GM23338 (cell line): ENCODE measurements around the gene ANKRD6.

Experiments used
- EZH2 ChIP-seq: fragments of 200-600 bp; sonication (generic); IDR thresholded peaks from one replicate; pipeline ENCODE4 v1.8.0; 2017; ENCODE audit warnings: antibody characterized with exemption, mild to moderate bottlenecking, low read depth; ENCODE audit not compliant: unreplicated experiment
- EZH2phosphoT487 ChIP-seq: fragments of 200-600 bp; sonication (generic); IDR thresholded peaks from one replicate; pipeline ENCODE4 v1.8.1; 2018; ENCODE audit warnings: antibody characterized with exemption; ENCODE audit not compliant: unreplicated experiment
- POLR2AphosphoS5 ChIP-seq: IDR thresholded peaks from 2 replicates; pipeline ENCODE4 v1.6.1; 2016; ENCODE audit warnings: antibody characterized with exemption, low read depth
- TF ChIP-seq, protein P1 (sequence below), 2 experiments: fragments of 200-600 bp in 1 of 2; sonication (generic) in 1 of 2; conservative IDR thresholded peaks; 2 replicates each; pipeline versions ENCODE4 v1.5.1 to v1.6.1; 2016 to 2017; ENCODE audit warnings: antibody characterized with exemption in 2 of 2, low read depth in 2 of 2, mild to moderate bottlenecking in 2 of 2, moderate library complexity in 1 of 2

DNA sequence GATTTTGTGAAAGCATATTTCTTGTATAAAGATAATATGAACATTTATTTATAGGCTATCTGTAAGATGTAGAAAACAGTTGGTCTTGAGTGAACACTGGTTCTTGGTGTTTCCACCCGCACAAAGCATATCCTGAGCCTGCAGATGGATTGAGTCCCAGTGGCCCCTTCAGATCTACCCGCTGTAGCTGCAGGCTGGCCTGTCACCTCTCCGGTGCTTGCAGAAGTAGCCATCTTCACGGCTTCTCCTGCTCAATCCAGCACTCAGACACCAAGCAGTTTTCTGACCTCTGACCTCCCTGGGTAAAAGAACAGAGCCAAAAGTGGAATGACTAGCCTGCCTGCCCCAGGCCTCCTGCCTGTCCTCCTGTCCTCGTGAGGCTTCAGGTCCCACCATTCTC is 182.9 kb downstream of the ANKRD6 start:
- TF ChIP-seq, protein P1, sequence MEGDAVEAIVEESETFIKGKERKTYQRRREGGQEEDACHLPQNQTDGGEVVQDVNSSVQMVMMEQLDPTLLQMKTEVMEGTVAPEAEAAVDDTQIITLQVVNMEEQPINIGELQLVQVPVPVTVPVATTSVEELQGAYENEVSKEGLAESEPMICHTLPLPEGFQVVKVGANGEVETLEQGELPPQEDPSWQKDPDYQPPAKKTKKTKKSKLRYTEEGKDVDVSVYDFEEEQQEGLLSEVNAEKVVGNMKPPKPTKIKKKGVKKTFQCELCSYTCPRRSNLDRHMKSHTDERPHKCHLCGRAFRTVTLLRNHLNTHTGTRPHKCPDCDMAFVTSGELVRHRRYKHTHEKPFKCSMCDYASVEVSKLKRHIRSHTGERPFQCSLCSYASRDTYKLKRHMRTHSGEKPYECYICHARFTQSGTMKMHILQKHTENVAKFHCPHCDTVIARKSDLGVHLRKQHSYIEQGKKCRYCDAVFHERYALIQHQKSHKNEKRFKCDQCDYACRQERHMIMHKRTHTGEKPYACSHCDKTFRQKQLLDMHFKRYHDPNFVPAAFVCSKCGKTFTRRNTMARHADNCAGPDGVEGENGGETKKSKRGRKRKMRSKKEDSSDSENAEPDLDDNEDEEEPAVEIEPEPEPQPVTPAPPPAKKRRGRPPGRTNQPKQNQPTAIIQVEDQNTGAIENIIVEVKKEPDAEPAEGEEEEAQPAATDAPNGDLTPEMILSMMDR (conservative IDR thresholded peaks at IDR 0.05; ENCODE audit: low read depth in 2 of 2), result no peak
- TF ChIP-seq POLR2AphosphoS5, result no peak
- no peak for TF ChIP-seq EZH2
- TF ChIP-seq EZH2phosphoT487, result no peak
